Gastroesophageal sphincter (tissue), 3 donors: ENCODE measurements around the gene EPS8L1.

Source experiments
- CTCF ChIP-seq, 4 experiments: fragments of 200-600 bp in 2 of 4; fragments of 450-650 bp in 2 of 4; sonication (generic) in 1 of 4; IDR thresholded peaks; one replicate each; pipeline ENCODE4 v1.5.1; 2017 to 2019; ENCODE audit warnings: antibody characterized with exemption in 4 of 4, mild to moderate bottlenecking in 2 of 4, moderate library complexity in 2 of 4
- EP300 ChIP-seq: sonication (generic); formaldehyde crosslinking; IDR thresholded peaks from one replicate; pipeline ENCODE4 v1.6.1; 2017; ENCODE audit warnings: antibody characterized with exemption, mild to moderate bottlenecking
- POLR2A ChIP-seq, 2 donors: fragments of 450-650 bp; IDR thresholded peaks; one replicate each; pipeline ENCODE4 v1.6.1; 2017; ENCODE audit warnings: antibody characterized with exemption in 2 of 2, mild to moderate bottlenecking in 2 of 2, moderate library complexity in 1 of 2
- POLR2AphosphoS5 ChIP-seq: sonication (generic); formaldehyde crosslinking; IDR thresholded peaks from one replicate; pipeline ENCODE4 v1.6.1; 2017; ENCODE audit warnings: antibody characterized with exemption

- TF ChIP-seq POLR2AphosphoS5 (no peak), CTCF (IDR thresholded peaks at IDR 0.05) (no peak), POLR2A (IDR thresholded peaks at IDR 0.05) (no peak), EP300 (no peak)
Measured at GRCh38 chr19:55118401-55118991, 42.8 kb downstream of the EPS8L1 start.
